SH-SY5Y (cell line): ENCODE results near the gene HIBCH.

Experiments used
- GATA2 ChIP-seq: IDR thresholded peaks from 2 replicates; pipeline ENCODE4 v1.6.1; 2011; ENCODE audit warnings: mild to moderate bottlenecking, low read depth, low read length
- GATA3 ChIP-seq: IDR thresholded peaks from 2 replicates; pipeline ENCODE4 v1.6.1; 2011; ENCODE audit warnings: low read depth, mild to moderate bottlenecking, low read length, moderate library complexity

DNA sequence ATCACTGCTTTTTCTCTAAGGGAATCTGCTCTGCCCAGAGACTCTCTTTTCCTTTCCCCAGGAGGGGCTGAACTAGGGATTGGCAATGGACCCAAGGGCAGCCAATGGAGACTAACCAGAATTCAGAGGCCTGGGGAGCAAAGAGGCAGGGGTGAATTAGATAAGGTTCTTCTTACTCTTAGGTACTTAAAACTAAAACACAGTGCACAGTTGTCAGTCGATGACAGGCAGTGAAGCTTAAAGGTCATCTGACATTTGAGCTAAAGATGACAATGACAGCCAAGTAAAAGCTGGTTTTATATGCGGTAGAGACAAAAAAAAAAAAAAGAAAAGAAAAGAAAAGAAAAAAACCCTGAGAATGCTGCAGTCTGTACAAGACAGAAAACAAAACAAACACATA lies 57.8 kb downstream of the HIBCH start:
- TF ChIP-seq GATA2 (no peak), GATA3 (no peak)
